GM12878 (cell line): ENCODE measurements around the gene VCAN. TPM values are rescaled to one million over a fixed set of nuclear protein-coding genes. Genes with fewer than 3 reads are reported as not detected.

Experiments used
- ATAC-seq: fragments of 200-7000 bp; cut with Tn5 transposase; 3 replicates; pipeline ENCODE4 v1.9.1; 2020; ENCODE audit warnings: mild to moderate bottlenecking, moderate library complexity
- BruUV-seq: library from RNA; stranded (reverse); fragments of 400-500 nt; replicated peaks from 2 replicates; lab custom pipeline; 2021; lab: Mats Ljungman, UMichigan
- CTCF ChIA-PET: fragments of 300-600 bp; sonication (Branson Sonifier 250); formaldehyde crosslinking; extraction: SDS; loops from one replicate; lab custom pipeline; 2021; ENCODE audit warnings: inconsistent platforms; lab: Yijun Ruan, JAX
- POLR2A ChIA-PET: fragments of 350-600 bp; formaldehyde crosslinking; extraction: SDS; loops from one replicate; lab custom pipeline; 2021; ENCODE audit warnings: inconsistent platforms; lab: Charles Lee
- RAD21 ChIA-PET: fragments of 300-600 bp; sonication (Branson Sonifier 250); formaldehyde crosslinking; loops from one replicate; lab custom pipeline; 2023; ENCODE audit warnings: antibody characterized with exemption; ENCODE audit not compliant: unreplicated experiment; lab: Charles Lee
- SMC1A ChIA-PET: fragments of 300-600 bp; sonication (Branson Sonifier 250); formaldehyde crosslinking; loops from one replicate; lab custom pipeline; 2023; ENCODE audit not compliant: unreplicated experiment, uncharacterized antibody; lab: Charles Lee
- DNase-seq: peaks from one replicate; pipeline ENCODE4 v3.0.0-alpha.2; 2011; ENCODE audit warnings: low read depth, low spot score
- FAIRE-seq: peaks from 3 replicates; lab custom pipeline; 2011; peaks lifted over from hg19 to GRCh38; lab: Jason Lieb, UNC
- H2AFZ ChIP-seq: 2 replicates; pipeline ENCODE4 v1.6.0; 2011; ENCODE audit warnings: low read depth, low read length, control low read depth; ENCODE audit not compliant: control insufficient read depth
- H3K27ac ChIP-seq: 2 replicates; pipeline ENCODE4 v1.5.1; 2011; ENCODE audit warnings: control low read depth; ENCODE audit not compliant: control insufficient read depth, insufficient read depth
- H3K27me3 ChIP-seq, 2 experiments: replicated peaks in 1 of 2; 2 replicates each; pipeline versions ENCODE4 v1.6.0 to v1.6.1; 2011; ENCODE audit warnings: low read length in 1 of 2; ENCODE audit not compliant: control insufficient read depth in 2 of 2, insufficient read depth in 2 of 2
- H3K36me3 ChIP-seq, 2 experiments: 2 replicates each; pipeline ENCODE4 v1.5.1; 2011; ENCODE audit warnings: low read length in 1 of 2; ENCODE audit not compliant: control insufficient read depth in 2 of 2, insufficient read depth in 2 of 2
- H3K4me1 ChIP-seq: 2 replicates; pipeline ENCODE4 v1.6.1; 2011; ENCODE audit warnings: mild to moderate bottlenecking, low read length, moderate library complexity, mixed read lengths; ENCODE audit not compliant: control insufficient read depth, insufficient read depth
- H3K4me2 ChIP-seq: 2 replicates; pipeline ENCODE4 v1.6.0; 2011; ENCODE audit warnings: control low read depth; ENCODE audit not compliant: control insufficient read depth, insufficient read depth
- H3K4me3 ChIP-seq: fragments of 200-600 bp; sonication (generic); 2 replicates; pipeline ENCODE4 v1.5.1; 2016
- H3K79me2 ChIP-seq: 2 replicates; pipeline ENCODE4 v1.6.0; 2011; ENCODE audit warnings: low read length; ENCODE audit not compliant: control insufficient read depth, insufficient read depth
- H3K9ac ChIP-seq: 2 replicates; pipeline ENCODE4 v1.8.0; 2011; ENCODE audit warnings: low read length, control low read depth, mixed read lengths; ENCODE audit not compliant: control insufficient read depth, insufficient read depth
- H3K9me3 ChIP-seq: replicated peaks from 3 replicates; pipeline ENCODE4 v1.5.1; 2011; ENCODE audit warnings: mild to moderate bottlenecking, low read length; ENCODE audit not compliant: control insufficient read depth, insufficient read depth
- H4K20me1 ChIP-seq: 2 replicates; pipeline ENCODE4 v1.6.0; 2011; ENCODE audit not compliant: control insufficient read depth, insufficient read depth
- ELK1 ChIP-seq: IDR thresholded peaks from 2 replicates; pipeline ENCODE4 v1.6.1; 2012; ENCODE audit warnings: low read depth, low read length, improper control_type of control experiment
- JUNB ChIP-seq: IDR thresholded peaks from 2 replicates; pipeline ENCODE4 v1.6.1; 2016; ENCODE audit warnings: antibody characterized with exemption, mild to moderate bottlenecking
- PML ChIP-seq: IDR thresholded peaks from 2 replicates; pipeline ENCODE4 v1.6.1; 2012; ENCODE audit warnings: low read length, inconsistent platforms
- POLR2AphosphoS5 ChIP-seq: IDR thresholded peaks from 2 replicates; pipeline ENCODE4 v1.6.1; 2011; ENCODE audit warnings: mild to moderate bottlenecking, low read length, inconsistent platforms
- RAD51 ChIP-seq: fragments of 450-650 bp; IDR thresholded peaks from 2 replicates; pipeline ENCODE4 v1.6.1; 2016; ENCODE audit warnings: moderate library complexity, mild to moderate bottlenecking, inconsistent platforms
- SMAD1 ChIP-seq: fragments of 450-650 bp; IDR thresholded peaks from 2 replicates; pipeline ENCODE4 v1.6.1; 2018; ENCODE audit warnings: mild to moderate bottlenecking, low read depth; ENCODE audit not compliant: partially characterized antibody
- SUZ12 ChIP-seq: fragments of 200-600 bp; sonication (generic); IDR thresholded peaks from one replicate; pipeline ENCODE4 v1.6.1; 2018; ENCODE audit warnings: antibody characterized with exemption, mild to moderate bottlenecking; ENCODE audit not compliant: unreplicated experiment
- TAF1 ChIP-seq: IDR thresholded peaks from 2 replicates; pipeline ENCODE4 v1.6.1; 2011; ENCODE audit warnings: mild to moderate bottlenecking, low read depth, low read length, borderline replicate concordance
- YY1 ChIP-seq: IDR thresholded peaks from 2 replicates; pipeline ENCODE4 v1.6.1; 2011; ENCODE audit warnings: low read depth, mild to moderate bottlenecking, low read length
- ZNF592 ChIP-seq: fragments of 450-650 bp; IDR thresholded peaks from 2 replicates; pipeline ENCODE4 v1.6.1; 2017; ENCODE audit warnings: mild to moderate bottlenecking, moderate library complexity
- WGBS: methylation state at CpG from one replicate; pipeline ENCODE4 v1.1.6; 2016; ENCODE audit warnings: low lambda C conversion rate; ENCODE audit not compliant: insufficient replicate concordance, insufficient coverage; ENCODE audit errors: missing lambda C conversion rate; 5-methylcytosine and 5-hydroxymethylcytosine counted together
- in situ Hi-C: fragments of 300-500 bp; cut with MboI; formaldehyde crosslinking; loops from 9 replicates; pipeline ENCODE4 v1.14.3; 2018; ENCODE audit warnings: mixed read lengths
- intact Hi-C: fragments of 100-400 bp; cut with micrococcal nuclease; formaldehyde crosslinking; loops from one replicate; pipeline ENCODE4 v1.14.2; 2022; ENCODE audit not compliant: unreplicated experiment
- polyA plus RNA-seq, 11 experiments: library from polyadenylated mRNA; depleted of rRNA in 4 of 11; unstranded in 6 of 11; stranded (reverse) in 5 of 11; fragments of >200 nt; fragmentation: Nextera tagmentation in 4 of 11; fragmentation: Illumina TruSeq in 1 of 11; extraction: Ambion mirVana in 4 of 11; extraction: Trizol in 1 of 11; gene quantifications; 1 replicate in 1 of 11; 2 replicates in 10 of 11; pipeline versions ENCODE4 v1.2.1 to v1.2.3, GENCODE V29; 2011 to 2016; ENCODE audit warnings: inconsistent platforms in 2 of 11, missing spikeins in 2 of 11, low read depth in 1 of 11
- total RNA-seq, 4 experiments: library from RNA; depleted of rRNA in 3 of 4; stranded (reverse); fragments of >200 nt in 3 of 4; fragmentation: Illumina TruSeq in 1 of 4; extraction: Trizol in 1 of 4; gene quantifications; 2 replicates each; pipeline versions ENCODE4 v1.2.1 to v1.2.3, GENCODE V29; 2013 to 2021

VCAN gene
- total and polyA plus RNA-seq, 10 of the 15 experiments (the other 5 are each of a cell fraction or from before 2014, with no cell fraction given), result 1.2 to 15.2 (median 4.5) TPM

GRCh38 chr5:83554686-83555085 lies 83.1 kb downstream of the VCAN start:
- Histone ChIP-seq H4K20me1 (no peaks in the 10 kb centered on the region), H3K4me3 (no peak overlapping the region), H3K4me2 (no peak overlapping the region), H2AFZ (no peak overlapping the region), H3K27ac (no peak overlapping the region), H3K27me3 (no peaks in the 10 kb centered on the region), H3K36me3 (no peaks in the 10 kb centered on the region), H3K9ac (no peak overlapping the region), H3K4me1 (no peaks in the 10 kb centered on the region; the same call in 1 of the 2 replicates), H3K79me2 (no peaks in the 10 kb centered on the region), H3K9me3 (no peaks in the 10 kb centered on the region)
- no TSS peak for BruUV-seq
- ChIA-PET CTCF (no interaction called here), SMC1A (no interaction called here), POLR2A (no interaction called here), RAD21 (no interaction called here)
- FAIRE-seq (no peak), ATAC-seq (no peak), DNase-seq (no peak)
- intact Hi-C loops (loop anchor here (10.0 kb wide), 1 partner anchor 770 kb away; no protein-coding TSS in a partner anchor), in situ Hi-C loops (no loop called here)
- 81% methylated on average over 1 of the region's 1 CpG for WGBS
- TF ChIP-seq SMAD1 (no peak), TAF1 (no peak), PML (no peak), ZNF592 (no peak), SUZ12 (no peak), POLR2AphosphoS5 (no peak), ELK1 (no peak), YY1 (no peak), JUNB (no peak), RAD51 (no peak)
